HEK293 (cell line): ENCODE measurements around the gene PPP4C.

ENCODE experiments used
- CTCF ChIA-PET: fragments of 350-600 bp; formaldehyde crosslinking; extraction: SDS; loops from one replicate; lab custom pipeline; 2021; ENCODE audit warnings: antibody characterized with exemption; lab: Yijun Ruan, JAX
- POLR2A ChIA-PET: fragments of 300-600 bp; formaldehyde crosslinking; extraction: SDS; loops from one replicate; lab custom pipeline; 2020; ENCODE audit warnings: antibody characterized with exemption, inconsistent platforms; lab: Yijun Ruan, JAX
- H3K27ac ChIP-seq: fragments of 200-500 bp; sonication (Bioruptor generic); 2 replicates; pipeline ENCODE4 v1.5.1; 2014; ENCODE audit warnings: low read depth, low read length, control low read depth, inconsistent platforms; ENCODE audit errors: extremely low read depth
- H3K36me3 ChIP-seq, 2 experiments: fragments of 200-500 bp in 1 of 2; sonication (Bioruptor generic) in 1 of 2; 1 replicate in 1 of 2; 2 replicates in 1 of 2; pipeline ENCODE4 v1.5.1; 2014 to 2017; ENCODE audit warnings: inconsistent platforms in 2 of 2, low read length in 2 of 2; ENCODE audit not compliant: control insufficient read depth in 2 of 2, insufficient read depth in 1 of 2
- H3K4me1 ChIP-seq: fragments of 200-500 bp; sonication (Bioruptor generic); 2 replicates; pipeline ENCODE4 v1.5.1; 2014; ENCODE audit warnings: mild to moderate bottlenecking, low read length, inconsistent platforms; ENCODE audit not compliant: control insufficient read depth, insufficient read depth
- H3K4me3 ChIP-seq: 2 replicates; pipeline ENCODE4 v1.5.1; 2011; ENCODE audit warnings: low read depth, mild to moderate bottlenecking, control low read depth, low read length, moderate library complexity
- H3K9me3 ChIP-seq: fragments of 200-500 bp; sonication (Bioruptor generic); 2 replicates; pipeline ENCODE4 v1.5.1; 2014; ENCODE audit warnings: low read depth, low read length, inconsistent platforms; ENCODE audit not compliant: control insufficient read depth, insufficient read depth
- AEBP2 ChIP-seq: fragments of 450-650 bp; formaldehyde crosslinking; IDR thresholded peaks from 2 replicates; pipeline ENCODE4 v1.5.1; 2016; ENCODE audit warnings: missing biosample characterization, missing genetic modification characterization, borderline replicate concordance
- PATZ1 ChIP-seq: fragments of 450-650 bp; formaldehyde crosslinking; IDR thresholded peaks from 2 replicates; pipeline ENCODE4 v1.5.1; 2016; ENCODE audit warnings: missing biosample characterization, missing genetic modification characterization
- PRDM2 ChIP-seq: fragments of 450-650 bp; formaldehyde crosslinking; IDR thresholded peaks from 2 replicates; pipeline ENCODE4 v1.5.1; 2016; ENCODE audit warnings: missing biosample characterization, missing genetic modification characterization, borderline replicate concordance
- REST ChIP-seq: fragments of 450-650 bp; formaldehyde crosslinking; IDR thresholded peaks from 2 replicates; pipeline ENCODE4 v1.5.1; 2016; ENCODE audit warnings: missing biosample characterization, missing genetic modification characterization
- ZNF239 ChIP-seq: fragments of 450-650 bp; formaldehyde crosslinking; IDR thresholded peaks from 2 replicates; pipeline ENCODE4 v1.5.1; 2016; ENCODE audit warnings: missing biosample characterization, missing genetic modification characterization
- ZNF24 ChIP-seq: fragments of 450-650 bp; formaldehyde crosslinking; IDR thresholded peaks from 2 replicates; pipeline ENCODE4 v1.5.1; 2016; ENCODE audit warnings: missing biosample characterization, missing genetic modification characterization
- ZNF366 ChIP-seq: fragments of 450-650 bp; formaldehyde crosslinking; conservative IDR thresholded peaks from 2 replicates; pipeline ENCODE4 v1.5.1; 2016; ENCODE audit warnings: missing biosample characterization, missing genetic modification characterization
- ZNF394 ChIP-seq: fragments of 450-650 bp; formaldehyde crosslinking; IDR thresholded peaks from 2 replicates; pipeline ENCODE4 v1.5.1; 2016; ENCODE audit warnings: missing biosample characterization, missing genetic modification characterization, mild to moderate bottlenecking, moderate library complexity, borderline replicate concordance
- ZNF514 ChIP-seq: fragments of 450-650 bp; formaldehyde crosslinking; IDR thresholded peaks from 2 replicates; pipeline ENCODE4 v1.5.1; 2016; ENCODE audit warnings: missing biosample characterization, missing genetic modification characterization
- ZNF530 ChIP-seq: fragments of 450-650 bp; formaldehyde crosslinking; IDR thresholded peaks from 2 replicates; pipeline ENCODE4 v1.5.1; 2016; ENCODE audit warnings: low read depth, missing biosample characterization, missing genetic modification characterization
- ZNF585B ChIP-seq: fragments of 450-650 bp; formaldehyde crosslinking; IDR thresholded peaks from 2 replicates; pipeline ENCODE4 v1.5.1; 2016; ENCODE audit warnings: missing biosample characterization, missing genetic modification characterization
- ZNF701 ChIP-seq: fragments of 450-650 bp; formaldehyde crosslinking; IDR thresholded peaks from 2 replicates; pipeline ENCODE4 v1.5.1; 2016; ENCODE audit warnings: missing biosample characterization, missing genetic modification characterization
- ZNF768 ChIP-seq: fragments of 450-650 bp; formaldehyde crosslinking; IDR thresholded peaks from 2 replicates; pipeline ENCODE4 v1.5.1; 2018; ENCODE audit warnings: missing biosample characterization, mild to moderate bottlenecking, missing genetic modification characterization
- ZNF837 ChIP-seq: fragments of 450-650 bp; formaldehyde crosslinking; IDR thresholded peaks from 2 replicates; pipeline ENCODE4 v1.5.1; 2016; ENCODE audit warnings: missing biosample characterization, missing genetic modification characterization
- ZSCAN16 ChIP-seq: fragments of 450-650 bp; formaldehyde crosslinking; IDR thresholded peaks from 2 replicates; pipeline ENCODE4 v1.5.1; 2016; ENCODE audit warnings: missing biosample characterization, missing genetic modification characterization

The PPP4C gene

GRCh38 chr16:30028438-30029076, 47.2 kb upstream of the PPP4C start (continued):
- TF ChIP-seq PRDM2 (no peak), ZSCAN16 (tag by site-specific recombination) (no peak), ZNF239 (tag by site-specific recombination) (no peak), ZNF514 (no peak), REST (tag by site-specific recombination) (peak; percentile 99), ZNF701 (tag by site-specific recombination) (no peak), ZNF585B (peak; percentile 61)
- TF ChIP-seq, all 188 proteins: peak for 4

- Histone ChIP-seq H3K36me3 (no peaks in the 10 kb centered on the region), H3K27ac (no peak overlapping the region), H3K4me3 (no peak overlapping the region), H3K9me3 (no peaks in the 10 kb centered on the region), H3K4me1 (no peaks in the 10 kb centered on the region)
- TF ChIP-seq ZNF530 (tag by site-specific recombination) (no peak), ZNF366 (tag by site-specific recombination) (0 out of 2 replicates have a peak, but pooled peaks have one; percentile 12)
- ChIA-PET CTCF (interaction anchor here (0.5 to 2.3 kb wide), 2 partner anchors 14 to 313 kb away, joined by 4 to 21 read pairs; no protein-coding TSS in a partner anchor), POLR2A (no interaction called here)
Observed at GRCh38 chr16:30030011-30030685, 45.6 kb upstream of the PPP4C start.

GRCh38 chr16:30030841-30031413, 44.9 kb upstream of the PPP4C start, which contains the start of gene TLCD3B:
Gene TLCD3B (minus strand): TSS chr16:30031271. CDS start chr16:30030527, 744 bp downstream.
- no peaks in the 10 kb centered on the region for H3K9me3 ChIP-seq
- ChIA-PET POLR2A (interaction anchor here (1.3 to 1.5 kb wide), 2 partner anchors 57 to 241 kb away, joined by 5 to 8 read pairs; partner anchors contain the start of genes KIF22 and TAOK2), CTCF (interaction anchor here (0.6 to 2.3 kb wide), 22 partner anchors 8 to 955 kb away, joined by 3 to 34 read pairs (median 5); partner anchors contain the start of genes ALDOA, C16orf92, HSD3B7 and KCTD13)
- peak within 1 kb of the TSS; percentile 9; the same call in 1 of the 2 replicates for H3K4me3 ChIP-seq
- H3K36me3 ChIP-seq = no peaks in the 10 kb centered on the region
- no peaks in the 10 kb centered on the region for H3K4me1 ChIP-seq
- H3K27ac ChIP-seq = no peak within 1 kb of the TSS
- TF ChIP-seq ZNF394 = no peak
- TF ChIP-seq PATZ1 (tag by site-specific recombination) = peak; percentile 43; the same call in 1 of the 2 replicates
- no peak for TF ChIP-seq ZNF768 (tag by site-specific recombination)
- no peak for TF ChIP-seq ZNF837 (tag by site-specific recombination)
- TF ChIP-seq ZNF24 (tag by site-specific recombination) = no peak
- TF ChIP-seq AEBP2 (tag by site-specific recombination) = no peak
